HG02981 (cell line): ENCODE measurements around the gene TMEM132C.

Experiments
- ATAC-seq: cut with Tn5 transposase; IDR thresholded peaks from one replicate; pipeline ENCODE4 v1.9.1; 2021; ENCODE audit warnings: mild to moderate bottlenecking, moderate library complexity; ENCODE audit not compliant: unreplicated experiment

TMEM132C gene

DNA sequence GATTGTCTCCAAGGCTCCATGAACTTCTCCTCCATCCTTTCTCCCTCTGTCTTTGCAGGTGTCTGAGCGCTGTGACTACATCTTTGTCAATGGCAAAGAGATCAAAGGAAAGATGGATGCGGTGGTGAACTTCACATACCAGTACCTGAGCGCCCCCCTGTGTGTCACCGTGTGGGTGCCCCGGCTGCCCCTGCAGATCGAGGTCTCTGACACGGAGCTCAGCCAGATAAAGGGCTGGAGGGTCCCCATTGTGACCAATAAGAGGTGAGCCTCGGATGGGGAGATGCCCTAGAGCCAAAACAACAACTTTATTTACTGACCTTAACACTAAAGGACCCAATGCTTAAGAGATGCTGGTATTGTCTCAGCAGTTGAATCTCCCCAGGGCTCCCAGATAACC, 426.8 kb downstream of the TMEM132C start:
- no peak for ATAC-seq

DNA sequence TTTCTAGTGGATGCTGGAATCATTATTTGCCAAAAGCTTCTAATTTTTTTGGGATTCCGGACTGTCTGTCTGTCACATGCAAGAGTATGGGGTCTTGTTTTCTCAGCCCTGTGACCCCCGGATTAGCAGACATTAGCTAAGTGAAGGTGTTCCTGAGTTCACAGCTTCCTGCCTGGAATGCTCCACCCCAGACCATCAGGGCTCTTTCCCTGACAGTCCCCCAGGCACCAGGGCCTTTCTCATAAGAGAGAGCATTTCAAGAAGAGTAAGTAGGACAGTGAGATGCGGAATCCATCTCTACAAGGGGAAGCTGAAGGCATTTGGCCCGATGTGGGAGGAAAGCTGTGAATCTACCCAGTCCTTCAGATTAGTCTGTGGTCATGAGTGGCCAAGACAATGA, 427.5 kb downstream of the TMEM132C start:
- ATAC-seq, result no peak

DNA sequence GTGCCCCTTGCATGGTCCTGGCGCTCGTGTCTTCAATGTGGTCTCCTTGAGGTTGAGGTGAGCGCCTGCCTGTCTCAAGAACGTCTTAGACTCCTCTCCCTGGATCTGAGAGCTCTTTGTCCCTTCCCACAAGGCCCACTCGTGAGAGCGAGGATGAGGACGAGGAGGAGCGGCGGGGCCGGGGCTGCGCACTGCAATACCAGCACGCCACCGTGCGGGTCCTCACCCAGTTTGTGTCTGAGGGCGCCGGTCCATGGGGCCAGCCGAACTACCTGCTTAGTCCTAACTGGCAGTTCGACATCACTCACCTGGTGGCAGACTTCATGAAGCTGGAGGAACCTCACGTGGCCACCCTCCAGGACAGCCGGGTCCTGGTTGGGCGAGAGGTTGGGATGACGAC, 428.7 kb downstream of the TMEM132C start:
- no peak for ATAC-seq

DNA sequence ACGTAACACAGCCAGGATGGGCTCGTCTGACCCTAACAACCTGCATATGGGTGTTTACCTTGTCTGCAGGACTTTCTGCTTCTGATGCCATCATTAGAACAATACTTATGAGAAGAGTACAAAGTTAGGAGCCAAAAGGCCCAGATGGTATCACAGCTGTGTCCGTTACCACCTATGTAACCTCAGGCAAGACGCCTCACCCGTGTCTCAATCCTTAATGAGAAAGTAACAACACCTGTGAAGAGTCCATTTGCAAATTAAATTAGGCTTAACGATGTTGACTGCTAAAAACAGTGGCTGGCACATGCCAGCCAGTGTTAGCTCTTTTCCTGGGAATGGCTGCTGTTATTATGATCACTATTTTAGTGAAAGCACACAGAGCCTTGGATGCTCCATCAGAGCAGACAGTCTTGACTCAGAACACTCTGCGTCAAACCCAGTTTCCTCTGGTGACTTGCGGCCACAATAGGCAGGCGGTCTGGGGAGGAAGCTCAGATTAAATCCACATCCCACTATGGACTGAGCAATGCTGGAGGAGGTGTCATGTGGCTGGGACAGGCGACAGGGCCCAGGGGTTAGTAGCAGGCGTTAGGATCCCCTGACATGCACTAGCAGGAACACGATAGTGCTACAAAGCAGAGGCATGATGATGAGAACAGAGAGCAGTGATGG, 431.5 kb downstream of the TMEM132C start:
- no peak for ATAC-seq

DNA sequence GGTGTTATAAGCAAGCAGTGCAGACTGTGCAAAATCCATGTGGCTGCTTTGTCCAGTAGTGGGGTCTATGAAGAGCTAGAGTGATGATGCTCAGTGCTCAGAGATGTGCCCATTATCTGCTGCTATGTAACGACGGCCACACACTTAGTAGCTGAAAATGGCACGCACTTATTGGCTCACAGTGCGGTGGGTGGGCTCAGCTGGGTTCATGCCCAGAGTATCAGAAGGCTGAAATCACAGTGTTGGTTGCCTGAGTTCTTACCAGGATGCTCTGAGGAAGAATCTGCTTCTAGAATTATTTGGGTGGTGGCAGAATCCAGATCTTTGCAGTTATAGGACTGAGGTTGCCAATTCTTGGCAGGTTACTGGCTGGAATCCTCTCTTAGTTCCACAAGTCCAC, 432.1 kb downstream of the TMEM132C start:
- ATAC-seq, result no peak

DNA sequence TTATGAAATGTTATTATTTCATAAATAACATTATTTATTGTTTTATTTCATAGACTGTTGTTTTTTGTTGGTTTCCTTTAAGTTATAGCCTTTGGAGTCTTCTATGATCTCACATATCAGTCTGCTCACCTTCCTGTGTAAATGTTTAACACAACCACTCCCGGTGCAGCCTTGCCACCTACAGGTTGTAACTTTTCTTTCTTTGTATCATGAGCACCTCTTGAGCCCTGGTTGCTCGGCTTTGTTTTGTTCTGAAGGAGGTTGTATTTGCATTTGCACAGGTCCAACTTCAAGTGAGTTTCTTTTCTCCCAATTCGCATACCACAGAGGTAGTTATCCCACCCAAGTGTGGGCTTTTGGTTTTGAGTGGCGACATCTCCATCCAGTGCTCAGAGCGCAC, 435.4 kb downstream of the TMEM132C start:
- no peak for ATAC-seq

DNA sequence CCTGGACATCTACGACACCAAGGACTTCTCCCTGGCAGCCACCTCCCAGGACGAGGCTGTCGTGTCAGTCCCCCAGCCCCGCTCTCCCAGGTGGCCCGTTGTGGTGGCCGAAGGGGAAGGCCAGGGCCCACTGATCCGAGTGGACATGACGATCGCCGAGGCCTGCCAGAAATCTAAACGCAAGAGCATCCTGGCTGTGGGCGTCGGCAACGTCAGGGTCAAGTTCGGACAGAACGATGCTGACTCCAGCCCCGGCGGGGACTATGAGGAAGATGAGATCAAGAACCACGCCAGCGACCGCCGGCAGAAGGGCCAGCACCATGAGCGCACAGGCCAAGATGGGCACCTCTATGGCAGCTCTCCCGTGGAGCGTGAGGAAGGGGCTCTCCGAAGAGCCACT, 438.2 kb downstream of the TMEM132C start:
- no peak for ATAC-seq

DNA sequence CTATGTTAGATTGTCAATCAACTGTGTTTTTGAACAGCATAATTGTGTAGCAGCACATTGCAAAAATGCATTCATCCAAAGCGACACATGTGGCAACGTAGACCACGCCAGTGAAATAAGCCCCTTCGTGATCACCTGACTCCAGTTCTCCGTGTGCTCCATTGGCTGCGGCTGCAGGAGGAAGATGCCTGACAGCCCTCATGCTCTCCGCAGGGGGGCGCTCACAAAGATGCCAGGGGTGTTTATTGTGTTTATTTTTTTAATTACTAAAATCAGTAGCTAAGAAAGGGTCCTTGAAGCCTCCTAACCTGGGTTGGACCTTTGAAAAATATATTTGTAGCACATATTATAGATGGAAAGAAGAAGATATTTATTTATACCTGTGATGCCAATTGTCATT, 440.5 kb downstream of the TMEM132C start:
- no peak for ATAC-seq

DNA sequence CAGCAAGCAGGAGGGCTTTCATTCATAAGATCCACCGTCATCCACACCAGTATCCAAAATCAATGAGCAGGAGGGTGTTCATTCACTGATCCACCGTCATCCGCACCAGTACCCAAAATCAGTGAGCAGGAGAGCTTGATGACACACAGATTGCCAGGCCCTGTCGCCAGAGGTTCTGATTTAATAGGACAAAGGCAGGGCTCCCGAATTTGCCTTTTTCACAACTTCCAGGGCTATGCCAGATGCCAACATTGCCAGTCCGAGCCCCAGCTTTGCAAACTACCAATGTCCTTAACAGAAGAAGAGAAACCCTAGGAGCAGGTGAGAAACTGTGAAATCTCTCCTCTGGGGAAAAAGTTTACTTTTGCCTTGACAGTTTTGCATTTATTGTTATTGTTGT, 441.8 kb downstream of the TMEM132C start:
- ATAC-seq, result no peak

DNA sequence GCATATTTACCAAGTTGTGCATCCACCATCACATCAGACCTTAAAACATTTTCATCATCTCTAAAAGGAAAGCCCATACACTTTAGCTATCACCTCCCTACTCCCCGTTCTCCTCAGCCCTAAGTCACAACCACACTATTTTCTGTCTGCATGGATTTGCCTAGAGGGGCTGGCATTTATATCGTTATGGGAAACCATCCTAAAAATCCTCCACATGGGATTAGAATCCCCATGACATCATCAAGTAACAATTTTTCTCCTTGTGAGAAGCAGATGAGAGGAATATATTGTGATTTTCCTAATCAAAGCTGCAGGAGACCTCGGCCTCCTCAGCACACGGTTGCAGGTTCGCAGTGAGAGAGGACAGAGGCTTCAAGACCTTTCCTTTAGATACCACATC, 442.7 kb downstream of the TMEM132C start:
- no peak for ATAC-seq

DNA sequence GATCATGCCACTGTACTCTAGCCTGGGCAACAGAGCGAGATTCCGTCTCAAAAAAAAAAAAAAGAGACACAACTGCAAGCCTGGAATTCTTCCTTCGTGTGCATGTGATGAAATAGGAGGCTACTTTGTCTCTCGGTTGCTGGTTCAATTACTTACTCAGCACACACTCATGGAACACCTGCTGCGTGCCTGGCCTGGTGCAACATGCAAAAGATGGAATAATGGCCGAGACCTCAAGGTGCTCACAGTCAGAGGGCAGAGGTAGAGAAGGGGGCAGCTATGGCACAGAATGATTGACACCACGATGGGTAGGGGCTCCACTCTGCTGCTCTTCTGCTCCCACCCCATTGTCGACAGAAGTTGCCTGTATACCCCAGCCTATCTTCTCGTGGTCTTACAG, 444.5 kb downstream of the TMEM132C start:
- no peak for ATAC-seq

DNA sequence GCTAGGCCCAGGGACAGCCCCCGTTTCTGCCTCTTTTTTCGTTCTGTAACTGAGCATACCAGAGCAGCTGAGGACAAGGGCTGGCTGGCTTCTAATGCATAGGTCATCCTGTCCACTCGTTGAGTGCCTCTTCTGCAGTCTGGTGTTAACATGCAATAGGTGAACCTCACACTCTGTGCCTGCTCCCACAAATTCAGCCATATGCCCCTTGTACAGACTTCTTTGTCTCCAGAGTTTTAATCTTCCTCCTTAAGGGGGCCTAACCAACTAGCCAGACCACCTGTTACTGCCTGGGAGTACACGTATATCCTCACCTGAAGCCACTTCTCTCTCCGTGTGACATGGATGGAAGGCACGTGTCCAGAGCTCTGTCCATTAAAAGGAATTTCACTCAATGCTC, 445.7 kb downstream of the TMEM132C start:
- ATAC-seq, result no peak

DNA sequence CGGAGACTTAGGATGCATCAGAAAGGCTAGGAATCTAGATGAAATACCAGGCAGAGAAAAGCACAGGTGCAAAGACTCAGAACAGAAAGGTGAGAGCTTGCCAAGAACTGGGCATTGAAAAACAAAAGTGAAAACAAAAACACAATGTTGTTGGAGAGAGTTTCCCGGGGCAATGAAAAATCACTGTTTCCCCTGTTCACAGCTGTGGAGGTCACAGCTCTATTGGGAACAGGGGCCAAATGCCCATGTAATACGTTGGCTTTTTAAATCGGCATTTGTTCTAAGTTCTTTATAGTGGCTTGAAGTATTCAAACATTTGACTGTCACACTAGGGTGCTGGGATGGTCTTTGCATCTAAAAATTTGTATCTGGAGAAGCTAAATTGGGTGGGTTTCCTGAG, 448.5 kb downstream of the TMEM132C start:
- no peak for ATAC-seq

DNA sequence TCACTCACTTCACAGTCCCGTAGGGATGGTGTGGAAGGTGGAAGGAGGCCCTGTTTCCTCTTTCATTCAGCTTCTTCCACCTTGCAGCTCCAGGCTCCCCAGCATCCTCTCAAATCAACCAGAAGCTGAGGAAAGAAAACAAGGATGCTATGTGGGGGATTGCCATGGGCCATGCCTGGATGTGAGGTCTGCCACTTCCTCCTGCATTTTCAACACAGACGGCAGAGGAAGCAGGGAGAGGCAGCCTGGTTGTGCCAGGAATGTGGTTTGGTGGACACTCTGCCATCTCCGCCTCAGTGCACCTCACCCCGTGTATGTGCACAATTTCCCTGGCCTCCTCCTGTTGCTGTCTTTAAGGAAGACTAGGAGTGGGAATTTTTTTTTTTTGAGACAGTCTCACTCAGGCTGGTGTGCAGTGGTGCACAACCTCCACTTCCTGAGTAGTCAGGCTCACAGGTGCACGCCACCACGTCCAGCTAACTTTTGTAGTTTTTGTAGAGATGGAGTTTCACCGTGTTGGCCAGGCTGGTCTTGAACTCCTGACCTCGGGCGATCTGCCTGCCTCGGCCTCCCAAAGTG, 457.6 kb downstream of the TMEM132C start:
- no peak for ATAC-seq

DNA sequence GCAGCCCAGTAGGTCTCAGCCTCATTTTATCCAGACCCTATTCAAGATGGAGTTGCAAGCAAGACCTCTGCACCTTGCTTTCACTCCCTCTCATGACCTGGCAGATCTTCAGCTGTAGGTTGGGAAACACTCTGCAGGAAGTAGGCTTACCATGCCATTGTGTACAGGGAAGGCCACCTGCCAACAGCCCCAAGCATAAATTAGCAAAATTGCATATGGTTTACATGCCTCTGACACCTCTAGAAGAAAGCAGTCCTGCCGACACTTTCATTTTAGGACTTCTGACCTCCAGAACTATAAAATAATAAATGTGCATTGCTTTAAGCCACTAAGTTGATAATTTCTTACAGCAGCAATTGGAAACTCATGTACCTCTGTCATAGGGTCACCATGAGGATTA, 459.9 kb downstream of the TMEM132C start:
- ATAC-seq, result no peak

DNA sequence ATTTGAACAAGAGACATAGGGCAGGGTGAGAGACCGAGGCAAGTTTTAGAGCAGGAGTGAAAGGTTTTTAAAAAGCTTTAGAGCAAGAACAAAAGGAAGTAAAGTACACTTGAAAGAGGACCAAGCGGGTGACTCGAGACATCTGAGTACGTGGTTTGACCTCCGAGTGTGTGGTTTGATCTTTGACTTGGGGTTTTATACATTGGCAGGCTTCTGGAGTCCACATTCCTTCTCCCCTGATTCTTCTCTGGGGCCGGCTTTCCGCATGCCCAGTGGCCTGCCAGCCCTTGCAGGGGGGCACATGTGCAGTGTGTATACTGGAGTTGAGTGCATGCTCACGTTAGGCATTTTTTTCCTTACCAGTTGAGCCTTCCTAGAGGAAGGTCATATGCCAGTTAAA, 460.5 kb downstream of the TMEM132C start:
- no peak for ATAC-seq

DNA sequence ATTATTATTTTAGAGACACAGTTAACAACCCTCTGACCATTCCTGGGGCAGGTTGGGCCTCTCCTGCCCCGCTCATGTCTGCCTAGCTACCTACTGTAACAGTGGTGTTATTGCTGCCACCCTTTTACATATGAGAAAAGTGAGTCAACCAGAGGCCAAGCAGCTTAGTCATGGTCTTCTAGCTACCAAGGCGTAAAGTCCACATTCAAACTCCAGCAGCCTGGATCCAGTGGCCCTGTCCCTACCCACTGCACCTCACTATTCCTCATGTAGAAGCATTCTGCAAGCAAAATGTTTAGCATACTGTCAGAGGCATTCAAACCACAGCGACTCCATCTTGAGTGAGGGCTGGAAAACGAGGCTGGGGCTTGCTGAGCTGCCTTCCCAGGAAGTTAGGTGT, 461.0 kb downstream of the TMEM132C start:
- no peak for ATAC-seq

DNA sequence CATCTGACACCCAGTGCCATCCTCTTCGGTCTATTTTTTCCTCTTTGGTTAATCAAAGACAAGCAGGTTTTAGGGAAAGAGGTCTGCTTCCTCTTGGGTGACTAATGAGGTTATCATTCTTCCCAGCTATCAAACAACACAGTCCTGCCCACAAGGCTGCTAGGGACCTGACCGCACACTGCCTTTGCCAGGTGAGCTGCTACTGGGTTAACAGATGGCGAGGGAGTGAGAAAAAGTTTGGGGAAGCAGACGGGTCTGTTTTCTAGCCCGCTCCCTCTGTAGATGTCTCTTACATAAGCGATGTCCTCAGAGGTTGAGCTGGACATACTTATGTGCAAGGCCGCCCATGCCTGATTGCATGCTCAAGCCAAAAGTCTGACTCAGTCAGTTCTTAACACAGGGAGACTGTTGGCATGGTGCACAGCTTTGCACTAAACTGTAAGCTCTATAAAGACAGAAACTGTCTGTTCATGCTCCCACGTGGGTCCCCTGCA, 462.7 kb downstream of the TMEM132C start:
- no peak for ATAC-seq

DNA sequence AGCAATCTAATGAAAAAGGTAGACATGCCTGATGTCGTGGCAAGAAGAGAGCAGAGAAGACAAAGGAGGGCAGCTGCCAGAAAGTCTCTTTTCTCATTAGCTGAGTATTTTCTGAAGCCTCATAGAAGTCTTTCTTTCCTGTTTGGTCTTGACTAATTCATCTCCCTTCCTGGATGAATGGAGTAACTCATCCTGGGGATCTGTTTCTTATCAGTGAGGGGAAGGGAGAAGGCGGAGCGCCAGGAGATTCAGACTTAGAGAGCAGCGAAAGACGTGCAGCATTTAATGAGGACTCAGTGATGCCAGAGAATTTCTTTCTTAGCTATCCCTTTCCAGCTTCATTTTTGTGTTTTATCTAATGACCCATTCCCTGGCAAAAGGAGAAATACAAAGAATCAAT, 467.4 kb downstream of the TMEM132C start:
- no peak for ATAC-seq

DNA sequence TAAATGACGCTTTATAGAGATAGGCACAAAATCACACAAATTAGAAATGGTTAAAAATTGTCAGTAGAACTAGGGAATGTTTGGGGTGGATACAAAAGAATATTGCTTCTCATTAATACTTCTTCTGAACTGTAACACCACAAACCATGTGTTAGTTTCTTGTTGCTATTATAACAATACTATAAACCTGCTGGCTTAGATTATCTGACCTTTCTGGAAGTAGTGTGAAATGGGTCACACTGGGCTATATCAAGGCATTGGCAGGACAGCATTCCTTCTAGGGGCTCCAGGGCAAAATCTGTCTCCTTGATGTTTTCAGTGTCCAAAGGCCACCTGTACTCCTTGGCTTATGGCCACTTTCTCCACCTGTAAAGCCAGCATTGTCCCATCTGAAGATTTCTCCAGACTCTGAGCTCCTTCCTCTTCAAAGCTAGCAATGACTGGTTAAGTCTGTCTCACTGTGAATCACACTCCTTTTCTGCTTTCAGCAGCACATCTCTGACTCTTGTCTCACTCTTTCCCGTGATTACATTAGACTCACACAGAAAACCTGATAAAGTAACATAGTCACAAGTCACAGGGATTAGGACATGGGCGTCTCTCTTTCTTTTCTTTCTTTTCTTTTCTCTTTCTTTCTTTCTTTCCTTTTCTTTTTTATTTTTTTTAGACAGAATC, 470.5 kb downstream of the TMEM132C start:
- ATAC-seq, result no peak

DNA sequence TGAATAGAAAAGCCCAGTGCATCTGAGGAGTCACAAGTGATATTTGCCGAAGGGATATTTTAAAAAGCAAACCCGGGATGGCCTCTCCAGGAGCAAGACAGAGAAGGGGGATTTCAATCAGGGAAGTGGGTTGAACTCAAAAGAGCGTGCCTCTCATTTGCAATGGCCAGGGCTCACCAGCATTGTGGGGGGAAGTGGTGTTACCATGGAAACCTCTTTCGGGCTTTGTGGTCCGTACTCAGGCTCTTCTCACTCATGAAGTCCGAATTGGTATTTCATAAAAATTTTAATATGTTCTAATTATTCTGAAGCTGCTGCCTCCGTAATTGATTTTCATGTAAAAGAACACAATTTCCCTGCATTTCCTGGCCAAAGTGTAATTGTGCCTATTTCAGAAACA, 476.9 kb downstream of the TMEM132C start:
- ATAC-seq, result no peak
